Embryonic facial prominence (tissue), 1 donor: ENCODE data around the gene HCK.

Experiments used
- DNase-seq: peaks from one replicate; pipeline ENCODE4 v3.0.0-alpha.2; 2016; ENCODE audit errors: extremely low spot score

The HCK gene

GRCh38 chr20:32057656-32058184 is 5.7 kb downstream of the HCK start:
- no peak for DNase-seq

GRCh38 chr20:32059189-32059588 is 7.1 kb downstream of the HCK start:
- DNase-seq: no peak

- DNase-seq: no peak
These were observed 10.7 kb downstream of the HCK start for GRCh38 chr20:32062776-32063170.

GRCh38 chr20:32063695-32064094 is 11.7 kb downstream of the HCK start:
- DNase-seq: no peak

- no peak for DNase-seq
These were observed 12.6 kb downstream of the HCK start for GRCh38 chr20:32064667-32065066.

GRCh38 chr20:32067234-32067821 is 15.3 kb downstream of the HCK start:
- no peak for DNase-seq

- no peak for DNase-seq
These were observed 16.1 kb downstream of the HCK start for GRCh38 chr20:32068174-32068573.

GRCh38 chr20:32069711-32070110 is 17.7 kb downstream of the HCK start:
- no peak for DNase-seq

GRCh38 chr20:32070282-32070681 is 18.2 kb downstream of the HCK start:
- DNase-seq: no peak

- no peak for DNase-seq
These were observed 18.7 kb downstream of the HCK start for GRCh38 chr20:32070690-32071213.

- no peak for DNase-seq
These were observed 19.5 kb downstream of the HCK start for GRCh38 chr20:32071395-32072167.

- DNase-seq: no peak
These were observed 20.2 kb downstream of the HCK start for GRCh38 chr20:32072168-32072750.

GRCh38 chr20:32075534-32075933 is 23.5 kb downstream of the HCK start:
- DNase-seq: no peak

GRCh38 chr20:32077190-32077589 is 25.1 kb downstream of the HCK start:
- no peak for DNase-seq

- DNase-seq: no peak
These were observed 26.3 kb downstream of the HCK start for GRCh38 chr20:32078322-32078721.

- no peak for DNase-seq
These were observed 26.7 kb downstream of the HCK start for GRCh38 chr20:32078791-32079190.

GRCh38 chr20:32079655-32080109 is 27.6 kb downstream of the HCK start:
- DNase-seq: no peak

GRCh38 chr20:32080783-32081182 is 28.7 kb downstream of the HCK start:
- DNase-seq: no peak

GRCh38 chr20:32083469-32083868 is 31.4 kb downstream of the HCK start:
- no peak for DNase-seq

GRCh38 chr20:32087070-32087469 is 35.0 kb downstream of the HCK start:
- DNase-seq: no peak

GRCh38 chr20:32088759-32089158 is 36.7 kb downstream of the HCK start:
- DNase-seq: no peak

- no peak for DNase-seq
These were observed 37.8 kb downstream of the HCK start for GRCh38 chr20:32089637-32090362.
